GM19043 (cell line): Measurements from ENCODE around the gene TAS2R9.
"Not testable (repeated sequence)": the region's sequence is repeated elsewhere in the genome, so short reads cannot be mapped to it uniquely, and the experiment has no call there.

Experiments used
- ATAC-seq: cut with Tn5 transposase; IDR thresholded peaks from one replicate; pipeline ENCODE4 v1.9.1; 2021; ENCODE audit warnings: low read depth; ENCODE audit not compliant: unreplicated experiment

Gene TAS2R9, protein sequence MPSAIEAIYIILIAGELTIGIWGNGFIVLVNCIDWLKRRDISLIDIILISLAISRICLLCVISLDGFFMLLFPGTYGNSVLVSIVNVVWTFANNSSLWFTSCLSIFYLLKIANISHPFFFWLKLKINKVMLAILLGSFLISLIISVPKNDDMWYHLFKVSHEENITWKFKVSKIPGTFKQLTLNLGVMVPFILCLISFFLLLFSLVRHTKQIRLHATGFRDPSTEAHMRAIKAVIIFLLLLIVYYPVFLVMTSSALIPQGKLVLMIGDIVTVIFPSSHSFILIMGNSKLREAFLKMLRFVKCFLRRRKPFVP

DNA sequence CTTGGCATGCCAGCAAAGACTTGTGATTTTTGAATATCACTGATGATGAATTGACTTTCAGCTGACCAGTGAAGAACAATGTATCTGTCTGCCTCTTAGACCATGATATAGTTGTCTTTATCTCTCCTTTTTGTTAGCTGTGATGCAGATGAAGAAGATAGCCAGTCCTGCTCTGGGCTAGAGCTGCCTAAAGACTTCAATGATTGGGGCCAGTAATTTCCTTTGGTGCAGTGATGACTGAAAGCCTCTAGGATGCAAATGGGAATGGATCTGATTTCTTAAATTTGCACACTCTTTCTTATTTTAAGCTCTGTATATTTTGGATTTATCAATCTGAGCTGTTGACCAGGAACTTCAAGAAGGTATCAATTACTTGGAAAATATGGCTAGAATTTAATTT lies at the start of gene TAS2R9:
TSS of gene TAS2R9 (minus strand) at position 101 of the 400 bp plus-strand sequence. CDS start at position 8, 93 bp downstream.
- no peak for ATAC-seq

- no peak for ATAC-seq
Observed at GRCh38 chr12:10855807-10856206, 45.8 kb upstream of the TAS2R9 start.

DNA sequence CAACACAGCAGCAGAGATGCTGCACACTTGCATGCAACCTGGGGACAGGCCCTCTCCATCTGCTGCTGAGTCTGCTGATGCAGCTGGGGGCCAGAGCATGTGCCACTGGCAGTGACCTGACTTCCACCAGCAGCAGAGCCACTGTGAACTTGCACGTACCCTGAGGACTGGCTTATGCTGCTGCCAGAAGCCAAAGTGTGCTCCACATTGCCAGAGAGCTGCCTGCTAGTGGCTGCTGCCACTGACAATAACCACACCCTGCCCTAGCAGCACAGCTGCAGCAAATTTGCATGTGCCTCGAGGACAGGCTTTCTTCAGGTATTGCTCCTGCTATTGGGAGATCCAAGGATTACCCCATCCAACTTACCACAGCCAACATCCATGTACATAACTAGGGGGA lies 43.8 kb upstream of the TAS2R9 start:
- ATAC-seq: no peak

DNA sequence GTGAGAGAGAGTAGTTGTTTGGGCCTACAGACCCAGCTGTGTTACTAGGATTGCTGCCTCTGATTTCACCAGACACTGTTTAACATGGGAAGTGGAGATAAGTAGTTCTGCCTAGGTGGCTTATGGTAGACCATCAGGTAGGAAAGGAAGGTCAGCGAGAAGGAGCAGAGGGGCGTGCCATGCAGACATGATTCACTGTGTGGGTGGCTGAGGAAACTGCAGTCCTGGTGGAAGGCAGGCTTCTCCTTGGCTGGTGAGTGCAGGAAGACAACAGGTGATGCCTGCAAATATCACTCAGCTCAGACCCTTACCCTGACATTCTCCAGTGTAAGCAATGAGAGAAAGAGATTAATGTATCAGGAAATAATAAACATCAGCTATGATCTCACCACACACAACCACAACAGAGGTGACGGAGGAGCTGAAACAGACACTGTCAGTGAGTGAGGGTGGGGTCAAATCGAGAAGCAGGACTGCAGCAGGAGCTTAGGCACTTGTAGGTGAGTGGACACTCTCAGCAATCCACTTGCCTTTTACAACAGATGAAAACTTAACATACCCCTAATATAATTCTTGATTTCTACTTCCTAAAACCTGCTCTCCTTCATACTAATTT lies 41.4 kb upstream of the TAS2R9 start:
- no peak for ATAC-seq

- no peak for ATAC-seq
Observed at GRCh38 chr12:10849425-10849878, 39.5 kb upstream of the TAS2R9 start, which contains the start of gene PRR4. TSS of gene PRR4 (minus strand) at chr12:10849475. CDS start at chr12:10849437, 38 bp downstream.

GRCh38 chr12:10847744-10848143 lies 37.8 kb upstream of the TAS2R9 start:
- no peak for ATAC-seq

DNA sequence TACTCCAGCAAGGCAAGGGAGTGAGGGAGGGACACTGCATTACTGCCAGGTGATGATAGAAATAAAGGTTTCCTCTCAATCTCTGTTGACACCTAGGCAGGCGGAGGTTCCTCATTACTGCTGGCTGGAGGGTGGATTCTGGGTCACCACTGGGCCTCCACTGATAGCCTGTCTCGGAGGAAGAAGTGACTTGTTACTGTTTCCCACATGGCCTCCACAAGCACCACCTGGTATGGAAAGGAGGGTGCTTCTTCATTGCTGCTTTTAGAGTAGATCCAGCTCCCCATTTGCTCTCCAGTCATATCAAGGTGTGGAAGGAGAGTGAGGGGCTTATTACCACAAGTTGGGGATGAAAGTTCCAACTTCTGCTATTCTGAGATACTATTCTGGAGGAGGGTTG lies 32.9 kb upstream of the TAS2R9 start:
- ATAC-seq: no peak

GRCh38 chr12:10838461-10838860 lies 28.5 kb upstream of the TAS2R9 start:
- no peak for ATAC-seq

GRCh38 chr12:10829994-10830393 lies 20.0 kb upstream of the TAS2R9 start:
- no peak for ATAC-seq

- ATAC-seq: no peak
Observed at GRCh38 chr12:10826258-10826657, 16.3 kb upstream of the TAS2R9 start, which contains the start of gene TAS2R10. TSS of gene TAS2R10 (minus strand) at chr12:10826358. CDS start at chr12:10826269, 89 bp downstream.

- ATAC-seq: no peak
Observed at GRCh38 chr12:10824957-10825356, 15.0 kb upstream of the TAS2R9 start.

- ATAC-seq: no peak
Observed at GRCh38 chr12:10811883-10812536, 2.0 kb upstream of the TAS2R9 start.

GRCh38 chr12:10807186-10807585 lies 2.8 kb downstream of the TAS2R9 start, which contains the start of gene TAS2R8:
TSS of gene TAS2R8 (minus strand) at chr12:10807286. CDS start at chr12:10806980, 306 bp downstream.
- no peak for ATAC-seq

DNA sequence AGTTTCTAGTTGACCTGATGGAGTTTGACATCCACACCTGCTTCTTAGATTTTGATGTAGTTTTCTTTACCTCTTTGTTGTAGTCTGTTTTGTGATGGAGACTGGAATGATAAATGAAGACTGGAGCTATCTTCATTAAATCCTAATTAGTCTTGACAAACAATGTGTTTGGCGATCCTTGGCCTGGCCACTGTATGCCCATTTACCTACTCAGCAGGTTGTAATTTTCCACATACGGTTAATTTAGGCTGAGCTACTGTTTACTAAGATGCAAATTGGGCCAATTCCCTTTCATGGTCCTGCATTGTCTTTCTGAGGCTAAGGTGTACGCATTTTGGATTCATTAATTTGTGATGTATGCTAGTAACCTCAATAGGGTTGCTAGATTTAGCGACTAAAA lies 7.4 kb downstream of the TAS2R9 start, which contains the start of gene TAS2R7:
TSS of gene TAS2R7 (minus strand) at position 41 of the 400 bp plus-strand sequence. CDS start 57 bp downstream, outside the sequence.
- no peak for ATAC-seq

DNA sequence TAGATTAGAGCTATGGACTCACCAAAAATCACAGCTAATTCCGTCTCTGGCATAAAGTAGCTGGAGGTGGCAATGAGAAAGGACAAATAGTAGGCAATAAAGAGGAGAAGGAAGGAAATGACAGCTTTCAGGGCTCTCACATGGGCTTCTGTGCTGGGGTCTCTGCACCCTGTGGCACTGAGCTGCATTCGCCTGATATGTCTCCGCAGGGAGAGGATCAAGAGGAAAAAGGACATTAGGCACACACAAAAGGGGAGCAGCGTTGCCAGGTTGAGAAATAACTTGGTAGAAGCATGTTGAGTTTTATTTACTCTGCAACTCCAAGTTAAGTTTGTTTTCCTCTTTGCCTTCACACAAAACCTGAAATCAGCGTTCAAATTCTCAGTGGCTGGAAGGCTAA lies 8.2 kb downstream of the TAS2R9 start:
- no peak for ATAC-seq

GRCh38 chr12:10794222-10794621 lies 15.7 kb downstream of the TAS2R9 start:
- no peak for ATAC-seq

DNA sequence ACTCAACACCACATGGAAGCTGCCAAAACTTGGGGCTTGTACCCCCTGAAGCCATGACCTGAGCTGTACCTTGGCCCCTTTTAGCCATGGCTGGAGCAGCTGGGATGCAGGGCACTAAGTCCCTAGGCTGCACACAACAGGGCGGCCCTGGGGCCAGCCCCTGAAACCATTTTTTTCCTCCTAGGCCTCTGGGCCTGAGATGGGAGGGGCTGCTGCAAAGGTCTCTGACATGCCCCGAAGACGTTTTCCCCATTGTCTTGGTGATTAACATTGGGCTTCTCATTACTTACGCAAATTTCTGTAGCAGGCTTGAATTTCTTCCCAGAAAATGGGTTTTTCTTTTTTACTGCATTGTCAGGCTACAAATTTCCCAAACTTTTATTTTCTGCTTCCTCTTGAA lies 18.2 kb downstream of the TAS2R9 start:
- not testable (repeated sequence) for ATAC-seq

- no peak for ATAC-seq
Observed at GRCh38 chr12:10783252-10783651, 26.7 kb downstream of the TAS2R9 start.

GRCh38 chr12:10779103-10779502 lies 30.9 kb downstream of the TAS2R9 start:
- ATAC-seq: no peak

GRCh38 chr12:10771132-10771733 lies 38.7 kb downstream of the TAS2R9 start:
- no peak for ATAC-seq

- no peak for ATAC-seq
Observed at GRCh38 chr12:10759657-10760056, 50.3 kb downstream of the TAS2R9 start.
